GM18858 (cell line): ENCODE data around the gene SNCAIP.
A peak's percentile ranks its signal among the peaks of the same experiment; 100 is the strongest.

Source experiments
- ATAC-seq: cut with Tn5 transposase; IDR thresholded peaks from one replicate; pipeline ENCODE4 v1.9.1; 2021; ENCODE audit not compliant: unreplicated experiment

Gene SNCAIP

DNA sequence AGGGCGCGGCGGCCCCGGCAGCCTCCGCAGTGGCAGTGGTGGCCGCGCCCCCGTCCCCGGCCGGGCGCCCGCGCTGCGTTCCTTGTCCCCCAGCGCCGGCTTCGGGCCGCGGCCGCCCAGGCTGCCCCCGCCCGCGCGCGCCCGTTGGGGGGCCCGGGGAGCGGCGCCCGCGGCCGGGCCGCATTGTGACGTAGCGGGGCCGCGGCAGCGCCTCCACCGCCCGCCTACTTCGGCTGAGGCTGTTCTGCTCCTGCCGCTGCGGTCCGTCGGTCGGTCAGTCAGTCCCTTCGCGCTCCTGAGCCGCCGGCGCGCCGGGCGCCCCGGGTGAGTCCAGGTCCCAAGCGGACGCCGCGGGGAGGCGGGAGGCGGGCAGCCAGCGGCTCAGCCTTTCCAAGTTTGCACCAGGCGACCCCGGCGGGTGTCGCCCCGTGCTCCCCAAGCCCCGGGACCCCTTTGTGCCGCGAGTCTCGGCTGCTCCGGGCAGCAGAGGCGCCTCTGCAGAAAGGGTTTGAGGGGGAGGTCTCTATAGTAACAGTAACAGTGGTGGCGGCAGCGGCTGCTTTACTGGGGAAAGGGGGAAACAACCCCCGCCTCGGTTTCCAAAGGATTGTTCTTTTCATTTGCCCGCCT is at the start of gene SNCAIP:
SNCAIP (plus strand) TSS at position 277 of the 630 bp plus-strand sequence. CDS start 78,898 bp downstream, outside the sequence.
- peak; percentile 50 for ATAC-seq

DNA sequence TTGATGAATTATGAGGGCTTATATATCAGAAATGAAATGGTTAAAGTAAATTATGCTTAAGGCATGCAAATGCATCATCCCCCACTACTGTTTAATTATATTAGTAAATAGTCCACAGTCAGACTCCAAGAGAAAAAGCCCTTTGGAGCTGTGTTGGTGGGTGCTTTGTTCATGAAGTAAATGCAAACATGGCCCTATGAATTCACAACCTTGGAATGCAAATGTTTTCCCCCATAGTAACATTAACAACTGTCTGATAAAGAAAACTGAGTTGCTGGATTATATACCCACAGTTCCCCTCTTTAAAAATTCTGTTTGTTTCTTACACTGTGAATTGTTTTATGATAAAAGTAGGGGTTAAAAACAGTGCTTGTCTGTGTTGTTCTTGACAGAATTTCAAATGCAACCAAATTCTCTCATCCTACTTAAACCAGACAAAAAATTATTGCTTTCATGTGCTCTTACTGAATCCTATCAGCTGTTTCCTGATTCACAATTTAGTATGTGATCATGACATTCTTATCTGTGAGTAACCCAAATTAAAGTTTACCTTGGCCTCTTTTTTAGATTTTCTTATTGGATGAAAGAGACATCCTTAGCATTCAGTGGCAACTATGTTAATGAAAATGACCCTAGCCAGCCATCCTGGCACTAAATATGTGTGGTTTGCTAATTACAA is 48.5 kb upstream of the SNCAIP start:
- no peak for ATAC-seq

DNA sequence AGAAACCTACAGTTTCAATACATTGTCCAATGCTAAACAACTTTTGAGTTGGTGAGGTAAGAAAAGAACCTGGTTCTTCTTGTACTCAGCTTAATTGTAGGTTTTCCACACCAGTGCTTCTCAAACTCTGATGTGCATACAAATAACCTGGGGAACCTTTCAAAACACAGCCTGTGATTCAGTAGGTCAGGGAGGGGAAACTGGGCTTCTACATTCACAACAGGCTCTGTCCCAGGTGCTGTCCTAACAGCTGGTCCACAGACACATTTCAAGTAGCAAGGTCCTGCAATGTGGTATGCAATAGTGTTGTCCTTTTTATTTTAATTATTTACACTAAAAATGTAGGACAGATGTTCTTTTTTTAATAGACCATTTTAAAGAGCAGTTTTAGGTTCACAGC is 47.4 kb upstream of the SNCAIP start:
- no peak for ATAC-seq

DNA sequence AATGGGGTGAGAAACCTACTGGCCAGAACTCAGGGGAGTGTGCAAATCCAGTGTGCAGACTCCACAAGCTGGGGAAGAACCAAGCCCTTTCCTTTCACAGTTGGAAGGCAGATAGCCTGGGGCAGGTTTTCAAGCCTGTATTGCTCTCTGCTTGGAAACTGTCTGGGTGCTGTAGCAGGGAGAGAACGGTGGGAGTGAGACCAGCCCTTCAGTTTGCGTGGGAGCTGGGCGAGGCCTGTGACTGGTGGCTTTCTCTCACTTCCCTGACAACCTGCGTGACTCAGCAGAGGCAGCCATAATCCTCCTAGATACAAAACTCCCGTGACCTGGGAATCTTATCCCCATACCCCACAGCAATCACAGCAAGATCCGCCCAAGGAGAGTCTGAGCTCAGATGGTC is 44.9 kb upstream of the SNCAIP start:
- ATAC-seq, result no peak

DNA sequence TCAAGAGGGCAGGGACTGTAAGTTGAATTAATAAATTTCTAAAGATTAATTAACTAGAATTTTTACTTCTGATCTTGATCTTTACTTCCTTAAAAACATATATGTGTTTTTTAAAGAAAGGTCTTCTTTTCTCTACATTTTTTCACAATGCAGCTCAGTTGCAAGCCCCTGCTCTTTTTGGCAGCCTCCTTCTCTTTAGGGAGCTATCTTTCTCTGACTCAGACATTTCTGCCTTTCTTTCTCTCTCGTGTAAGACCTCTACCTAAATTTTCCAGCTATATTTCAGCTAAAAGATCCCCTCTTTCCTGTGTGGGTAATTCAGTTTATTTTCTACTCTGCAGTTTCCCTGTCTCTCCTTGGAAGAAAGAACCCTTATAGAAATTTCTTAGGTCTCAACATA is 38.3 kb upstream of the SNCAIP start:
- no peak for ATAC-seq

DNA sequence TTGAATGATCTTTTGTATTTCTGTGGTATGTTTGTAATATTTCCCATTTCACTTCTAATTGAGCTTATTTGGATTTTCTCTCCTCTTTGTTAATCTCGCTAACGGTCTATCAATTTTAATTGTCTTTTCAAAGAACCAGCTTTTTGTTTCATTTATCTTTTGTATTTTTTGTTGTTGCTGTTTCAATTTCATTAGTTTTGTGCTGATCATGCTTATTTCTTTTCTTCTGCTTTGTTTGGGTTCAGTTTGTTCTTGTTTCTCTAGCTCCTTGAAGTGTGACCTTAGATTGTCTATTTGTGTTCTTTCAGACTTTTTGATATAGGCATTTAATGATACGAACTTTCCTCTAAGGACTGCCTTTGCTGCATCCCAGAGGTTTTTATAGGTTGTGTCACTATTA is 28.4 kb upstream of the SNCAIP start:
- no peak for ATAC-seq

DNA sequence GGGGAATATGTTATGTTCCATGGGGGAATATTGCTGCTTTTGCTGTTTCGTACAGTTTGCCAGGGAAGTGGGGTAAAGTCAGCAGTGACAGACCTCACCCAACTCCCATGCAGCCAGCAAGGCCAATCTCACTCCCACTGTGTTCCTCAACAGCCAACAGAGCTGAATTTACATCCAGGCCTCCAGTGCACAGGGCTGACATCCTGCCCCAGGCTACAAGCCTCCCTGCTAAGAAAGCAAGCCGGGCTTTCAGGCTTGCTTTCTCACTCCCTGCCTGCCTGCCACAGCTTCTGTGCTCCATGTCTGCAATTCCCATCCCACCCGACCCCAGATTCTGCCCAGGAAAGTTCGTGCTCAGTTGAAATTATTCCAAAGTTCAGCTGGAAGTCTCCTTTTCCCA is 25.5 kb upstream of the SNCAIP start:
- ATAC-seq, result no peak

DNA sequence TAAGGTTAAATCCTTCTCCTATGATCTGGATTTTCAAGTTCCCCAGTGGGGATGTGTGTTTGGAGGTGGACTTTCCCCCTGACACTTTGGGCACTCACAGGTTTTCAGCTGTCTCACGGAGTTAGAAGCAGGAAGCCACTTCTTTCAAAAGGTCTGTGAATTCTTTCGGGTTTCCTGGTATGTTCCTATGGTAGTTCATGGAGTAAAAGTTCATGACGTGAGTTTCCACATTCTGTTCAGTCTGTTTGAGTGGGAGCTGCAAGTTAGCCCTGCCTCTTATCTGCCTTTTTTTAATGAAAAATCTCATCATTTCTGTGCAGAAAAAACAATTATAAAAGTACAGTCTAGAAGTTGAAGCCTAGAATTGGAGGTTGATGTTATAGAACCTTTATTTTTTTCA is 24.9 kb upstream of the SNCAIP start:
- ATAC-seq, result no peak

DNA sequence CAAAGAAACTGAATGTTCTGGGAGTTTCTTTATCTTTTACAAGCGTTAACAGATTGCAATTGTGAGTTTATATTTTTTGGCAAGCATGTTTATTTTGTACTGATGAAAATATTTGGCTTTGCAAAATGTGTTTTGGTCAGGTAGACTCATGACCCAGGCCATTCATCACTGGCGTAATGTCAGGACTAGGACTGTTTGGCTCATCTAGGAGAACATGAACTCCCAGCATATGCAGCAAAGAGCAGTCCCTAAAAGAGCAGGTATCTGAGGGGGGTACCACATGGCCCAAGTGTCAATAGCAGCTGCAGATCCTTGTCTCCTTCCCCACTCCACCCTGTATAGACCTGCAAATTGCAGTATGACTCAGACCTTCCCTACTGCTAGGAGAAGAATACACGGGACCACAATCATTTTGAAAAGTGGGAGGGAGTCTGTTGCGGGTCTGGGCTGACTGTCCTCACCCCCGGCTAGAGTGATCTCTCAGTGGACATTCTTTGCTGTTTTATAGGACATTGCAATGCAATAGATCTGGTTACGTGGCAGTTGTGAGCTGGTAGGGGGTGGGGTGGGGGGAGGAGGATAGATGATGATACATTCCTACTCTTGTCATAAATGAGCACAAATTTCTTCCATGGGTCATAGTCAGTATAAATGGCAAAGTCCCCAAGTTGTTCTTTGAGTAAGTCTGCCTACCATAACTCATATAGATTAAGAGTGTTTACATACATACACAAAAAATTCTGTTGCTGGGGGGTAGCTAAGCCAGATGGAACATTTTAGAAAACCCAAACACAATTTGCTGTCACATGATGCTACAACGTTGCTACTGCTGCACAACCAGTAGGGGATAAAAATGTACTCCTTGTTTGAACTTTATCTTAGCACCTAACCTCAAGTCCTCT is 20.8 kb upstream of the SNCAIP start:
- ATAC-seq, result no peak

DNA sequence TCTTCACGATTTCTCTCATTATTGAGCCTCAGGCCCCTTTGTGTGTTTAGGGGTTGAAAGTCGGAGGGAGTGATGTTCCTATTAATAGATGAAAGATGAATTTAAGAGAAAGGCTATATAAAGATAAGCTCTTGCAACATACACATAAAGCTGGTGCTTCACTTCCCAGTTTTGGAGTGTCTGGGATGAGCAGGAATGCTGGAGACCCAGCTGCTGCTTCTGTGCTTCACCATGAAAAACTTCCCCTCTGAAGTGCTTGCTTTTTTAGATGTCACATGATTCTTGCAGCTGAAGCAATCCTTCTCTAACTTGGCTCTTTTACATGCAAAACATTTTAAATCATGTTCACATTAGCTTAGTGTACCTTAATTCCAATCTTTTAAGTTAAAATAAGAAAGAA is 19.7 kb upstream of the SNCAIP start:
- ATAC-seq, result no peak

DNA sequence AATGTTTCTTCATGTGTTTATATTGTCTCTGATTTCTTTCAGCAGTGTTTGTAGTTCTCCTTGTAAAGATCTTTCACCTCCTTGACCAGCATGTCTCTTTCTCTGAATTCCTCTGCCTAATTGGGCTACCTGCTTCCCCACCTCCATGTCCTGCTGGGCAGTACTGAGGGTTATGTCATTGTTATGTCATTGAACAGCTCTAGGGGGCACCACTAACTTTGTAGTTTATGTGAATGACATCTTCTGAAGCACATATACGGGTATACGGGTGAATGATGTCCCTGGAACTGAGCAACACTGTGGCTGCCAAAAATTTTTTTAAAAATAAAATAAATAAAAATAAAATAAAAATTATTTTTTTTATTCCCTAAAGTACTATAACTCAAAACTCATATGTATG is 16.9 kb upstream of the SNCAIP start:
- ATAC-seq, result no peak

DNA sequence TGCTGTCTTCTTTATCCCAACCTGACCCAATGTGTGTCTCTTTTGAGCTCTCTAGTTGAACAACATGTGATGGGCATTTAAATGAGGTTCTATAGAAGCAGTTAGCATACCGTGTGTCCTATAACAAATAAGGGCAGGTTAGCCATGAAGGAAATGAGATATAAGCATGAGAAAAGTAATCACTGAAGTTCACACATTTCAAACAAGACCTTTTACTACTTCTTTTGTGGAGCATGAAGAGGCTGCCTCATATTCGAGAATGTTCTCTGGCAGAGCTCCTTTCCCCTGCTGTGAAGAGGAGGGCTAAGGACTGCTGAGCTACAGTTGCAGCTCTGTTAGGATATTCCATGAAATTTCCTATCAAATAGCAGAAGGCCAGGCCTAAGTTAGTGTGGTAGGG is 15.2 kb upstream of the SNCAIP start:
- no peak for ATAC-seq

DNA sequence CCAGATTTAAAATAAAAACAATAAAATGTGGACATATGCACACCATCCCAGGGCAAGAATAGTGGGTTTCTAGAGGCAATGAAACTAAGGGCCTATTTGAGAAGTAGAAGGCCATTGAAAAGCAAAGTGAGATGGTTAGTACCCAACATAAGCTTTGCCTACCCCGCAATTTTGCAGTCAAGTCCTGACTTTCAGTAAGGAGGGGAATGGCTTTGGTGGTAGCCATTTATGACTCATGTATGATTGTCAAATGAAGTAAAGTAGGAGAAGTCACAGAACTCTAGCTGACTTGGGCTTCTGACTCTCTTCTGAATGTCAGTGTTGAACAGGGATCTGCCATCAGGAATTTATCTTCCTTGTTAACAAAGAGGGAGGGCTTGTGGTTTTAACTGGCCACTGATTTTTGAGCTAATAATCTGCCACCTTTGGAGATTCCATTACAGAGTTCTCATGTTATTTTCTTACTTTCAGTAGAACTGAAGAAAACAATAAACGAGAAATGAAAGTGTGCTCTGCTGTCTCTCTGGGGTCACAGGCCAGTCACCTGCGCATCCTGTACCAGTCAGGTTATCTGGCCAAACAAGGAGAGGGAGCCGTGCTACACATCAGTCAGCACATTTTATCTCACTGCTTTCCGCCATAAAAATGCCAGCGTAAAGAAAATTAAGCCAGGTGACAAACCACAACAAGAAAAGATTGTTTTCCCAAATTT is 14.3 kb upstream of the SNCAIP start:
- ATAC-seq, result peak; percentile 92

DNA sequence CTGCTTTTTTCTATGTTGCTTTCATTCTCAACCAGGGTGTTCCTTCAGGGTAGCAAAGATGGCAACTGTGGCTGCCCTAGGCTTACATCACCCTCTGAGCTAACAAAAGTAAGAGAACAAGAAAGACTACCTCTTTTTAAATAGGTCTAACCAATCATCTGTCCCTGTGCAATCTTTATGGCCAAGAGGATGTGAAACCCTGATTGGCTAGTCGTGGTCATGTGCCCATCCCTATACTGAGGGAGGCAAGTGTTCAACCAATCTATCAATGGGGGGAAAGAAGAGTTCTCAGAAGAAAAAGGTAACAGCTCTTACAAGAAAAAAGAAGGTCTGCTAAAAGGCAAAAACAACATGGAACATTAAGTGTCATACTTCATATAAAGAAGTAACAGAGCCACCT is 11.7 kb upstream of the SNCAIP start:
- no peak for ATAC-seq

DNA sequence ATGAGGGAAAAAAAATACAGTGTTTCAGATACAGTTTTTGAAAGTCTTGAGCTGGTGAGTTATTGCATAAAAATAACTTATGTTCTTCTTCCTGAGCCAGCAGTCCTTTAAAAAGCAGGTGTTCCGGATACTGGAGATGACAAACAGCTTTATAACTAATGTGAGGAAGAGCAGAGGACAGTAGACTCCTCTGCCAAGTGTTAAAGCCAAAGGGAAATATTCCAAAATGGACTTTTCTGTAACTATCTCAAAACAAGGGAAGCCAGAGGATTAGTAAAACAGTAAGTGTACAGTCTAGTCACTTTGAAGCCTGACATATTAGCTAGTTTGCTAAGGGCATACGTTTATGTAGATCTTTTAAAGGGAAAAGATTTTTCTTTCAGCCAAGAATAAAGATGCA is 11.0 kb upstream of the SNCAIP start:
- no peak for ATAC-seq

DNA sequence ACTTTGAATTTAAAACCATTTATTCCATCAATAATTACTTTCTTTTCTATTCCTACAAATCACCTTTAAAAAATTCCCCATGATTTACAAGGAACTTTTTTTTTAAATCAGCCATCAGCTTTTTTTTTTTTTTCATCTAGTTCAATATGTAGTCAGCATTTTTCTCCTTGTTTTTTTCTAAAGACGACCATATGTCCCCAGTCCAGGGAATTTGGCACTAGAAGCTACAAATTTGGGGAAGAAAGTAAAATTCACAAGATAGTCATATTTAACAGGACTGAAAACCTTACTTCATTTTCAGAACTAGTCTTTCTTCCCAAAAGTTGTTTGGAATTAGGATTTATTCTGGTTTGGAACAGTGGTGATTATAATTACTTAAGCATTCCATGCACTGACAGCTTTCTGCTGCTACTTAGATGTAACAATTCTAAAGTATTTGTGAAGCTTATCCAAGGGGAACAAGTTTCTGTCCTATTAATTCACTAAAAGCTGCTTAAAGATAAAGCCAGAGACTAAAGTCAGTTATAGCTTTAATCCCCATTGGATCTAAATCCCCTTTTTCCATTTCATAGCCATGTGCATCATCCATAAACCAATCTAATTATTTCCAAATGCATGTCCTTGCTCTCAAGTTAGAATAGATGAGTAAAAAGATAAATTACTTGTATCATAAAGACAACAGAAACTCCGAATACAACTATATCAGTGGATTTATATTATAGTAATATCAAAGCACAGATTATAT is 7.4 kb upstream of the SNCAIP start:
- ATAC-seq, result no peak

DNA sequence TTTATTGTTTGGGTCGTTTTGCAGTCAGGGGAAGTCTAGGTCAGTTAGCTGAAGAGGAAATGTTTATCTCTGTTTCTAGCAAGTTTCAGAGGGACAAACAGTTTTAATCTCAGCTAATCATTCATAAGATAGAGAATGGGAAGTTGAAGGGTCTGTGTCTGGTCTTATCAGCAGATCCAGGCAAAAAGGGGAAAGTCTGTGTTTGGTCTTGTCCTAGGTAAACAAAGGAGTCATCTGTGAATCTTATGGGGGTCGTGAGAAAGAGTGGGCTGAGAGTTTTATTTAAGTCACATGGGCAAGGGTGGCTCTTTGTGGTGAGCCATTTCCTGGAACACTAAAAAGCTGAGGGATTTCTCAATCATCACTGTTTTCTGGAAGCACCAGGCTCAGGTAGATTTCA is 5.6 kb upstream of the SNCAIP start:
- ATAC-seq, result no peak

DNA sequence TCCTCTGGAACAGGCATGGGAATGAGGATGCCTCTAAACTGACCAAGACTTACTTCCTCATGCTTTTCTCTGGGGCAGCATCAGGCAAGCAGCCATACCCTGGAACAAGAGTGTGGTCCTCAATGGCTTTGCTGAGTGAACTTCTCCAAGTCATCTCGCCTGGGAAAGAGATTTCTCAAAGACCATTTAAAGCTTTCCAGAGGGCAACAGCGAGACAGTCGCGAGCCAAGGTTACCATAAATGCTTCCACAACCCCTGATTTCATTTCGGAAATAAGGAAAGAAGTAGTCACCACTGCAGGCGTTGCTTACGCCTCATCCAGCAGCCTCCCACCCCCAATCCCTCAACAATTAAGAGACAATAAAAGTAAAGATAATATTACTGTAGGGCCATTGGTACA is 1.1 kb upstream of the SNCAIP start:
- ATAC-seq, result no peak

DNA sequence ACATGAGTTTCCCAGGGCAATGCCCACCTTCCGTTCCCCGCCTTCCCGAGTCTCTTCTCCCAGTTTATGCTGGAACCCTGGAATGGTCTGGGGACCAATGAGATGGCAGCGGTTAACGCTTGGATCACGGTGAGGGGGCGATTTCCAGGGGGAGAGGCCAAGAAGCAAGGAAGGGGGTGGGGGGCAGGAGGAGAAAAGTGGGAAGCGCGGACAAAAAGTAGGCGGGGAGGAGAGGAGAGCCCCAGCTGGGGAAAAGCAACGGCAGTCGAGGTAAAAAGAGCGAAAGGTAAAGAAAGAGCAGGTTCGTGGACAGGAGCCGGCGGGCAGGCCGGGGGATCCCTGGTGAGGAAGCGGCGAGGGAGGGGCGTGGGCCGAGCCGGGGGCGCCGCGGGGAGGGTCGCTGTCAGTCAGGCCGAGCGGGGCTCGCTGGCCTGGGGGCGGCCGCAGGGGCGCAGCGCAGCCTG is 508 bp upstream of the SNCAIP start:
- no peak for ATAC-seq

DNA sequence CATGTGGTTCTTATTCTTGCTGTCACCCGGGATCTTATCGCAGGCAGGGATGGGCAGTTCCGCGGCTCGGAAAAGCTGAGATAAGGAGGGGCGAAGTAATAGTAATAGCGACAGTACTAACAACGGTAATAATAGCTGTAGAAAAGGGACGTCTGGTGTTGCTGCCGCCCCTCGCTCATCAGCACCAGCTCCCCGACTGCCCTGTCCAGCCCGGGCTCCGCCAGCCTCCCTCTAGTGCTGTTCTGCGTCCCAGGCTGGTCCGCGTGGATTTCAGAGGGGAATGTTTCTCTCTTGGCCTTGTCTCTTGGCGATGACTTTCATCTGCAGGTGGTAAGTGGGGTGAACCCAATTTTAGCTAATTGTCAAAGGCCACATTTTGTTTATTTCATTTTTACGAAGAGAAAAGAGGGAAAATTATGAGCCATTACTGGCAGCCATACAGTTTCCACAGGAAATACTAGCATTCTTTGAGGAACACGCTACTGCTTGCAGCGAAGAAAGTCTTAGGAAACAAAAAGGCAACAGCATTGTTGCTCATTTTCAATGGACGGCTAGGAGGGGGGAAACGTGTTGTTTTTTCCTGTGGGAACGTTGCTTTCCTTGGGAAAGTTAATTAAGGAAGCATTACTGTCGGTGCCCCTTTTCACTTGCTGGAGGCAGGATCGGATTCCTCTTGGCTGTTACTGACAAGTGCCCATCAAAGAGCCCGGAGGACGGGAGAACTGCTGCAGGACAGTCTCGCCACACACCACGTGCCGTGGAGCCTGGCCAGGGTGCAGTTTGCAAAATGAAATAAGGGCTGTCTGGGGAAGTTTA is 762 bp downstream of the SNCAIP start:
- ATAC-seq, result peak; percentile 2
